Measurements from ENCODE around the gene PLA2R1. TPM values are rescaled to one million over a fixed set of nuclear protein-coding genes. Genes with fewer than 3 reads are reported as not detected.

PLA2R1 gene
- total RNA-seq, 1 experiment from 2014 or later = 3.4 TPM

GRCh38 chr2:160063271-160063670 is 856 bp upstream of the PLA2R1 start:
- Histone ChIP-seq H3K4me2 (ENCODE audit: low read length) (peak overlapping the region; percentile 92), H2AFZ (ENCODE audit: low read length) (peak overlapping the region; percentile 98)
- 0 out of 2 replicates have a peak, but pooled peaks have one; percentile 9 for ATAC-seq

DNA sequence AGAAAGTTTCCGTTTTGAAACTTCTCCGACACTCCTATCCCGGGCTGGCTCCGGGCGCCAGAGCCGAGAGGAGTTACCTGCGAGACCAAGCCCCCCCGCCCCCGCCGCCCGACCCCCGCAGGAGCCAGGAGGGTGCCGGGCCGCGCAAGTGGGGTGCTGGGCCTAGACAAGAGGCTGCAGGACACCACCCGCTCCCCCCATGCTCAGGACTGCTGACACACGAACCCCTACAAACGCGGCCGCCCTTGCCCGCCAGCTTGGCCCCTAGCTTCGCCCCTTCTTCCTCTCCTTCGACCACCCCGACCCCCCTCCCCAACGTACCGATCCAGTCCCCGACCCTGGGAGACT is 497 bp downstream of the PLA2R1 start:
- CTCF ChIA-PET = no interaction called here

More at GRCh38 chr2:160063271-160063670, 856 bp upstream of the PLA2R1 start:
- Histone ChIP-seq H3K4me3 (ENCODE audit: low read length) (peak overlapping the region; percentile 75; the same call in 1 of the 2 replicates), H3K9ac (ENCODE audit: low read length) (no peak overlapping the region), H4K20me1 (ENCODE audit: low read length) (no peaks in the 10 kb centered on the region), H3K9me2 (replicated peaks; ENCODE audit: low read length) (no peaks in the 10 kb centered on the region), H3K36me3 (ENCODE audit: low read depth, low read length) (no peaks in the 10 kb centered on the region), H3K9me3 (ENCODE audit: low read length) (no peaks in the 10 kb centered on the region), H3K79me2 (ENCODE audit: low read length) (no peaks in the 10 kb centered on the region), H3K4me1 (ENCODE audit: insufficient read depth, low read length) (peaks cover 7% of the 10 kb centered on the region; the same call in 1 of the 2 replicates), H3F3A (ENCODE audit: low read length, unreplicated experiment) (no peaks in the 10 kb centered on the region), H3K27ac (ENCODE audit: low read length) (no peak overlapping the region), H3K27me3 (ENCODE audit: low read length) (no peaks in the 10 kb centered on the region)
- POLR2A ChIA-PET (ENCODE audit: unreplicated experiment) = no interaction called here
- CTCF ChIA-PET = no interaction called here
- no peak for TF ChIP-seq EZH2 (IDR thresholded peaks at IDR 0.05; ENCODE audit: low read length, unreplicated experiment)
- TF ChIP-seq CTCF (conservative IDR thresholded peaks at IDR 0.05; ENCODE audit: low read depth, low read length) = no peak
- TF ChIP-seq EZH2phosphoT487 (IDR thresholded peaks at IDR 0.05; ENCODE audit: borderline replicate concordance, low read length) = no peak
- intact Hi-C loops (cut with micrococcal nuclease) = no loop called here
- no TSS peak for BruUV-seq (replicated peaks)
- no peak for DNase-seq

More for the DNA sequence above, 497 bp downstream of the PLA2R1 start:
- Histone ChIP-seq H3K9me3 (ENCODE audit: low read length) (no peaks in the 10 kb centered on the region), H2AFZ (ENCODE audit: low read length) (peak overlapping the region; percentile 98), H3K79me2 (ENCODE audit: low read length) (no peaks in the 10 kb centered on the region), H3F3A (ENCODE audit: low read length, unreplicated experiment) (no peaks in the 10 kb centered on the region), H3K9me2 (replicated peaks; ENCODE audit: low read length) (no peaks in the 10 kb centered on the region), H3K9ac (ENCODE audit: low read length) (peak overlapping the region; percentile 40), H3K4me3 (ENCODE audit: low read length) (peak overlapping the region; percentile 75), H3K27ac (ENCODE audit: low read length) (no peak overlapping the region), H3K4me2 (ENCODE audit: low read length) (peak overlapping the region; percentile 92), H3K4me1 (ENCODE audit: insufficient read depth, low read length) (peaks cover 7% of the 10 kb centered on the region; the same call in 1 of the 2 replicates), H4K20me1 (ENCODE audit: low read length) (no peaks in the 10 kb centered on the region), H3K27me3 (ENCODE audit: low read length) (no peaks in the 10 kb centered on the region), H3K36me3 (ENCODE audit: low read depth, low read length) (no peaks in the 10 kb centered on the region)
- POLR2A ChIA-PET (ENCODE audit: unreplicated experiment) = no interaction called here
- intact Hi-C loops (cut with micrococcal nuclease) = no loop called here
- DNase-seq (no peak), ATAC-seq (peak; percentile 13)
- TF ChIP-seq EZH2 (IDR thresholded peaks at IDR 0.05; ENCODE audit: low read length, unreplicated experiment) (no peak), CTCF (conservative IDR thresholded peaks at IDR 0.05; ENCODE audit: low read depth, low read length) (no peak), EZH2phosphoT487 (IDR thresholded peaks at IDR 0.05; ENCODE audit: borderline replicate concordance, low read length) (no peak)
- BruUV-seq (replicated peaks) = no TSS peak

Measured in PC-3 (cell line).